Right lobe of liver (tissue), 6 donors: ENCODE results near the gene IRF9. TPM values are rescaled to one million over a fixed set of nuclear protein-coding genes. Genes with fewer than 3 reads are reported as not detected.

ENCODE experiments used
- ATAC-seq, 4 donors: fragments of 200-7000 bp; cut with Tn5 transposase; one replicate each; pipeline ENCODE4 v1.9.1; 2020; ENCODE audit warnings: mild to moderate bottlenecking in 4 of 4, moderate library complexity in 4 of 4
- DNase-seq, 3 donors: peaks; one replicate each; pipeline ENCODE4 v3.0.0-alpha.2; 2020
- H3K27ac ChIP-seq, 3 donors: fragments of 200-600 bp; one replicate each; pipeline ENCODE4 v1.8.0; 2022
- H3K27me3 ChIP-seq, 2 donors: fragments of 200-600 bp; one replicate each; pipeline ENCODE4 v1.8.0; 2022
- H3K36me3 ChIP-seq, 4 donors: fragments of 200-600 bp; sonication (generic) in 1 of 4; one replicate each; pipeline versions ENCODE4 v1.5.1 to v1.8.0; 2017 to 2022; ENCODE audit warnings: control low read depth in 1 of 4
- H3K4me1 ChIP-seq, 4 donors: fragments of 200-600 bp; sonication (generic) in 1 of 4; one replicate each; pipeline versions ENCODE4 v1.5.1 to v1.8.0; 2017 to 2022; ENCODE audit warnings: control low read depth in 1 of 4
- H3K4me3 ChIP-seq, 3 donors: fragments of 200-600 bp; one replicate each; pipeline ENCODE4 v1.8.0; 2022
- H3K9me3 ChIP-seq, 4 donors: fragments of 200-600 bp; sonication (generic) in 1 of 4; one replicate each; pipeline versions ENCODE4 v1.5.1 to v1.8.0; 2017 to 2022; ENCODE audit warnings: control low read depth in 1 of 4
- CTCF ChIP-seq, 4 donors: fragments of 200-600 bp in 3 of 4; fragments of 450-650 bp in 1 of 4; IDR thresholded peaks; one replicate each; pipeline versions ENCODE4 v1.5.1 to v1.8.0; 2016 to 2022; ENCODE audit warnings: antibody characterized with exemption in 4 of 4, mild to moderate bottlenecking in 2 of 4
- POLR2A ChIP-seq: fragments of 450-650 bp; IDR thresholded peaks from one replicate; pipeline ENCODE4 v1.6.1; 2017; ENCODE audit warnings: antibody characterized with exemption, mild to moderate bottlenecking
- WGBS: methylation state at CpG from one replicate; pipeline ENCODE4 v1.1.6; 2018; ENCODE audit warnings: low coverage, low lambda C conversion rate; ENCODE audit not compliant: insufficient coverage; ENCODE audit errors: missing lambda C conversion rate; 5-methylcytosine and 5-hydroxymethylcytosine counted together
- intact Hi-C, 2 donors: fragments of 100-400 bp; cut with DNase I; formaldehyde crosslinking; loops; one replicate each; pipeline versions ENCODE4 v1.11.2 to v1.14.1; 2022
- total RNA-seq, 6 experiments: library from RNA; depleted of rRNA in 2 of 6; stranded (reverse); fragments of >200 nt in 2 of 6; fragmentation: NEBNext Ultra II Directional in 3 of 6; extraction: Animal tissue kit (Norgen Biotek cat#: 25700) in 3 of 6; gene quantifications; one replicate each; pipeline versions ENCODE4 v1.1.0 to v1.2.4, GENCODE V29; 2016 to 2023
- donor health status: DM: no; HTN: yes; CAD: no.
- donor health status: DM: no; HTN: no; CAD: no.
- donor health status: DM: no; HTN: no; CAD: no.
- donor health status: DM: no; HTN: yes; CAD: no.
- donor health status: DM: no; HTN: yes; CAD: no.

The IRF9 gene
- total RNA-seq, 6 experiments from 2014 or later, result 17.4 to 66.6 (median 37.2) TPM

DNA sequence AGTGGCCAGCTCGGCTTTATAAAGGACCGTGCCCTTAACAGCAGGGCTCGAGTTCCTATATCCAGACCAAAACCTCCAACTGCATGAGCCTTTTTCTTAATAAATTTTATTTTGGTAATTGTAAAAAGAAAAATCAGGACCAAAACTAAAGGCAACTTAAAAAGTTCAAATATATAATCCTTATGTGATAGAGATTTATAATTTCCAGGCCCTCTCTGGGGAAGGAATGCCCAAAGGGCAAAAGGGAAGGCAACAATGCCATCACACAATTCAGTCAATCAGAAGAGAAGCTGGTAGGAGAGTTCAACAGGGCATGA lies 28.0 kb downstream of the IRF9 start:
- TF ChIP-seq CTCF (IDR thresholded peaks at IDR 0.05) (no peak), POLR2A (no peak)
- Histone ChIP-seq H3K9me3 (no peaks in the 10 kb centered on the region), H3K4me3 (peak overlapping the region in 2 of 3 donors; percentile 74 to 82), H3K36me3 (peaks cover 0 to 34% (median 8%) of the 10 kb centered on the region in 4 donors), H3K27ac (peak overlapping the region in 1 of 3 donors; percentile 21), H3K4me1 (peaks cover 0 to 12% (median 4%) of the 10 kb centered on the region in 4 donors), H3K27me3 (no peaks in the 10 kb centered on the region)
- intact Hi-C loops, result no loop called here
- ATAC-seq (no peak), DNase-seq (no peak)
- WGBS, result 2% methylated on average over 3 of the region's 3 CpGs

DNA sequence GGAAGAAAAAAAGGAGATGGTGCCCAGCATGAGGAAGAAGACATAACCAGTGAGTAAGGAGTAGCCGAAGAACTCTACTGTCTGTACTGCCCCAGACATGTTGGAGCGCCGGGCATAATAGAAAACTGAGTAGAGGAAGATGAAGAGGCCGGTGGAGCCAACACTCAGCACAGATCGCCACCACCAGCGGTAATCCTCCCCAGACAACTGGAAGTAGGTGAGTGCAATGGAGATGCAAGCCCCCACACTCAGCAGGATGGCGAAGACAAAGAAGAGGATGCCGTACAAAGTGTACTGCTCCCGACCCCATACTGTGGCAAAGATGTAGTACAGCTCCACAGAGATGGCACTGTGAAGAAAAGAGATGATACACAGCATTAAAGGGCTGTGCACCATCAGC lies 28.4 kb downstream of the IRF9 start:
- H3K9me3 ChIP-seq, result no peaks in the 10 kb centered on the region
- 73% methylated on average over 5 of the region's 9 CpGs for WGBS
- intact Hi-C loops, result no loop called here
- peaks cover 0 to 16% (median 6%) of the 10 kb centered on the region in 4 donors for H3K4me1 ChIP-seq
- no peak for DNase-seq
- no peak overlapping the region for H3K27ac ChIP-seq
- TF ChIP-seq CTCF (IDR thresholded peaks at IDR 0.05) (no peak), POLR2A (no peak)
- ATAC-seq, result no peak
- no peaks in the 10 kb centered on the region for H3K27me3 ChIP-seq
- no peak overlapping the region for H3K4me3 ChIP-seq
- H3K36me3 ChIP-seq, result peaks cover 0 to 30% (median 6%) of the 10 kb centered on the region in 4 donors

DNA sequence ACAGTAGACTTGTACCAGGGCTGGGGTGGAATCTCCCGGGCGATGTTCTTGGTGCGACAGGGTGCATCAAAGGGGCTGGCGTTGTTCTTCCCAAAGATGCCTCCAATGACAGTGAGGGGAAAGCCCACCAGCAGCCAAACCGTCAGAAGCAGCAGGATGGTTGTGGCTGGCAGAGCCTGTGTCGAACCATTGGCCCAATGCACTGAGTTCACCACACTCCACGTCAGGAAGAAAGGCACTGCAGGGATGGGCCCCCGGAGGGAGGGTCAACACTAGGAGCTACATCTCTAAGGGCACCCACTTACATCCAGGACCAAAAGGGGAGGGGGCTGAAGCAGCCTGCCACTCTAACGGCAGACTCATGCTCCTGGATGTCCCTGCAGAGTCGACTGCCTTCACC lies 29.4 kb downstream of the IRF9 start:
- DNase-seq, result no peak
- no peak for ATAC-seq

DNA sequence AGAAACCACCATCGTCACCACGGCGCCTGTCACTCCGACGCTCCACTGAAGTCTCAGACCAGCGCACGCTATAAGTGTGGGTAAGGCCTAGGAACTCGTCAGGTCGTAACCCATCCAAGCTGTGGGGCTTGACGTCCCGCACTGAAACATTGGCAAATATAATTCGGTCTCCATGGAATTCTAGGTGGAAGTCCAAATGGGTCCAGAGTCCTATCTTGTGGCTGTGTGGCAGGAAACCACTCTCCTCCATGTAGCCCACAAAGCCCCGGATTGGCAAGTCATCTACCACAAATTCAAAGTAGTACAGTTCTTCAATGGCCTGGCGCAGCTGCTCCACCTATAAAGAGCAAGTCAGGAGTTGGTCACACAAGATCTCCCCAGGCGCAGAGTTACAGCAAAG lies 31.9 kb downstream of the IRF9 start:
- Histone ChIP-seq H3K9me3 (no peaks in the 10 kb centered on the region), H3K36me3 (peaks cover 0 to 9% (median 0%) of the 10 kb centered on the region in 4 donors), H3K4me3 (no peak overlapping the region), H3K4me1 (peaks cover 0 to 34% (median 4%) of the 10 kb centered on the region in 4 donors), H3K27me3 (no peaks in the 10 kb centered on the region), H3K27ac (no peak overlapping the region)
- DNase-seq (no peak), ATAC-seq (no peak)
- intact Hi-C loops, result no loop called here
- WGBS, result 91% methylated on average over 9 of the region's 15 CpGs
- TF ChIP-seq POLR2A (no peak), CTCF (IDR thresholded peaks at IDR 0.05) (no peak)

More for the DNA sequence above, 29.4 kb downstream of the IRF9 start:
- Histone ChIP-seq H3K4me3 (no peak overlapping the region), H3K4me1 (peaks cover 0 to 22% (median 7%) of the 10 kb centered on the region in 4 donors), H3K27ac (no peak overlapping the region), H3K9me3 (no peaks in the 10 kb centered on the region), H3K36me3 (peaks cover 0 to 24% (median 2%) of the 10 kb centered on the region in 4 donors), H3K27me3 (no peaks in the 10 kb centered on the region)
- 96% methylated on average over 4 of the region's 10 CpGs for WGBS
- TF ChIP-seq CTCF (IDR thresholded peaks at IDR 0.05), result no peak
- TF ChIP-seq POLR2A, result no peak
- intact Hi-C loops, result no loop called here
